ENCODE measurements around the gene CHST8. TPM values are rescaled to one million over a fixed set of nuclear protein-coding genes. Genes with fewer than 3 reads are reported as not detected.
"Not testable (repeated sequence)": the region's sequence is repeated elsewhere in the genome, so short reads cannot be mapped to it uniquely, and the experiment has no call there.

The CHST8 gene
- total RNA-seq, 1 donor from 2014 or later, result not detected

- H3K4me3 ChIP-seq (ENCODE audit: low read length in 3 of 3), result no peak overlapping the region
- H3K4me1 ChIP-seq (ENCODE audit: control insufficient read depth in 3 of 3, insufficient read depth in 3 of 3, low read length in 3 of 3), result no peaks in the 10 kb centered on the region
- H3K27me3 ChIP-seq (ENCODE audit: control insufficient read depth in 3 of 3, insufficient read depth in 3 of 3, low read length in 3 of 3), result peaks cover 0 to 5% (median 0%) of the 10 kb centered on the region in 3 donors
- H3K9ac ChIP-seq (ENCODE audit: low read depth in 1 of 3, low read length in 3 of 3), result no peak overlapping the region
- no peaks in the 10 kb centered on the region for H3K9me3 ChIP-seq (ENCODE audit: control insufficient read depth in 3 of 3, low read length in 3 of 3)
- no peaks in the 10 kb centered on the region for H3K36me3 ChIP-seq (ENCODE audit: control insufficient read depth in 3 of 3, insufficient read depth in 3 of 3, low read length in 3 of 3)
- H3K27ac ChIP-seq (ENCODE audit: low read depth, low read length), result no peak overlapping the region
These were observed 33.2 kb downstream of the CHST8 start for GRCh38 chr19:33654840-33655508.

GRCh38 chr19:33659835-33660234, 38.1 kb downstream of the CHST8 start:
- Histone ChIP-seq H3K4me1 (ENCODE audit: control insufficient read depth in 3 of 3, insufficient read depth in 3 of 3, low read length in 3 of 3) (no peaks in the 10 kb centered on the region), H3K36me3 (ENCODE audit: control insufficient read depth in 3 of 3, insufficient read depth in 3 of 3, low read length in 3 of 3) (no peaks in the 10 kb centered on the region), H3K27ac (ENCODE audit: low read depth, low read length) (no peak overlapping the region), H3K9ac (ENCODE audit: low read depth in 1 of 3, low read length in 3 of 3) (no peak overlapping the region), H3K27me3 (ENCODE audit: control insufficient read depth in 3 of 3, insufficient read depth in 3 of 3, low read length in 3 of 3) (peaks cover 0 to 10% (median 5%) of the 10 kb centered on the region in 3 donors), H3K4me3 (ENCODE audit: low read length in 3 of 3) (no peak overlapping the region), H3K9me3 (ENCODE audit: control insufficient read depth in 3 of 3, low read length in 3 of 3) (no peaks in the 10 kb centered on the region)

- peaks cover 0 to 9% (median 5%) of the 10 kb centered on the region in 3 donors for H3K27me3 ChIP-seq (ENCODE audit: control insufficient read depth in 3 of 3, insufficient read depth in 3 of 3, low read length in 3 of 3)
- H3K9ac ChIP-seq (ENCODE audit: low read depth in 1 of 3, low read length in 3 of 3), result no peak overlapping the region
- no peaks in the 10 kb centered on the region for H3K36me3 ChIP-seq (ENCODE audit: control insufficient read depth in 3 of 3, insufficient read depth in 3 of 3, low read length in 3 of 3)
- H3K4me3 ChIP-seq (ENCODE audit: low read length in 3 of 3), result no peak overlapping the region
- no peak overlapping the region for H3K27ac ChIP-seq (ENCODE audit: low read depth, low read length)
- H3K9me3 ChIP-seq (ENCODE audit: control insufficient read depth in 3 of 3, low read length in 3 of 3), result no peaks in the 10 kb centered on the region
- no peaks in the 10 kb centered on the region for H3K4me1 ChIP-seq (ENCODE audit: control insufficient read depth in 3 of 3, insufficient read depth in 3 of 3, low read length in 3 of 3)
These were observed 38.8 kb downstream of the CHST8 start for GRCh38 chr19:33660410-33661124.

- H3K27ac ChIP-seq (ENCODE audit: low read depth, low read length), result no peak overlapping the region
- H3K9ac ChIP-seq (ENCODE audit: low read depth in 1 of 3, low read length in 3 of 3), result no peak overlapping the region
- no peaks in the 10 kb centered on the region for H3K36me3 ChIP-seq (ENCODE audit: control insufficient read depth in 3 of 3, insufficient read depth in 3 of 3, low read length in 3 of 3)
- H3K4me3 ChIP-seq (ENCODE audit: low read length in 3 of 3), result no peak overlapping the region
- H3K4me1 ChIP-seq (ENCODE audit: control insufficient read depth in 3 of 3, insufficient read depth in 3 of 3, low read length in 3 of 3), result no peaks in the 10 kb centered on the region
- no peaks in the 10 kb centered on the region for H3K9me3 ChIP-seq (ENCODE audit: control insufficient read depth in 3 of 3, low read length in 3 of 3)
- H3K27me3 ChIP-seq (ENCODE audit: control insufficient read depth in 3 of 3, insufficient read depth in 3 of 3, low read length in 3 of 3), result peaks cover 0 to 10% (median 5%) of the 10 kb centered on the region in 3 donors
These were observed 39.6 kb downstream of the CHST8 start for GRCh38 chr19:33661336-33661735.

GRCh38 chr19:33662391-33663092, 40.8 kb downstream of the CHST8 start:
- Histone ChIP-seq H3K36me3 (ENCODE audit: control insufficient read depth in 3 of 3, insufficient read depth in 3 of 3, low read length in 3 of 3) (no peaks in the 10 kb centered on the region), H3K9me3 (ENCODE audit: control insufficient read depth in 3 of 3, low read length in 3 of 3) (no peaks in the 10 kb centered on the region), H3K4me1 (ENCODE audit: control insufficient read depth in 3 of 3, insufficient read depth in 3 of 3, low read length in 3 of 3) (no peaks in the 10 kb centered on the region), H3K4me3 (ENCODE audit: low read length in 3 of 3) (no peak overlapping the region), H3K9ac (ENCODE audit: low read depth in 1 of 3, low read length in 3 of 3) (no peak overlapping the region), H3K27ac (ENCODE audit: low read depth, low read length) (no peak overlapping the region), H3K27me3 (ENCODE audit: control insufficient read depth in 3 of 3, insufficient read depth in 3 of 3, low read length in 3 of 3) (peaks cover 0 to 17% (median 5%) of the 10 kb centered on the region in 3 donors)

- H3K27ac ChIP-seq (ENCODE audit: low read depth, low read length); H3K9me3 ChIP-seq (ENCODE audit: control insufficient read depth in 3 of 3, low read length in 3 of 3); H3K36me3 ChIP-seq (ENCODE audit: control insufficient read depth in 3 of 3, insufficient read depth in 3 of 3, low read length in 3 of 3); H3K4me1 ChIP-seq (ENCODE audit: control insufficient read depth in 3 of 3, insufficient read depth in 3 of 3, low read length in 3 of 3); H3K4me3 ChIP-seq (ENCODE audit: low read length in 3 of 3); H3K9ac ChIP-seq (ENCODE audit: low read depth in 1 of 3, low read length in 3 of 3): not testable (repeated sequence)
- H3K27me3 ChIP-seq (ENCODE audit: control insufficient read depth in 3 of 3, insufficient read depth in 3 of 3, low read length in 3 of 3), result peaks cover 2 to 17% (median 5%) of the 10 kb centered on the region in 3 donors
These were observed 41.6 kb downstream of the CHST8 start for GRCh38 chr19:33663316-33663715.

GRCh38 chr19:33664744-33665143, 43.0 kb downstream of the CHST8 start:
- Histone ChIP-seq H3K9me3 (ENCODE audit: control insufficient read depth in 3 of 3, low read length in 3 of 3) (no peaks in the 10 kb centered on the region), H3K4me3 (ENCODE audit: low read length in 3 of 3) (no peak overlapping the region), H3K4me1 (ENCODE audit: control insufficient read depth in 3 of 3, insufficient read depth in 3 of 3, low read length in 3 of 3) (no peaks in the 10 kb centered on the region), H3K27ac (ENCODE audit: low read depth, low read length) (no peak overlapping the region), H3K36me3 (ENCODE audit: control insufficient read depth in 3 of 3, insufficient read depth in 3 of 3, low read length in 3 of 3) (no peaks in the 10 kb centered on the region), H3K27me3 (ENCODE audit: control insufficient read depth in 3 of 3, insufficient read depth in 3 of 3, low read length in 3 of 3) (peaks cover 2 to 17% (median 5%) of the 10 kb centered on the region in 3 donors), H3K9ac (ENCODE audit: low read depth in 1 of 3, low read length in 3 of 3) (no peak overlapping the region)

GRCh38 chr19:33665776-33666595, 44.2 kb downstream of the CHST8 start:
- H3K4me3 ChIP-seq (ENCODE audit: low read length in 3 of 3), result no peak overlapping the region
- H3K4me1 ChIP-seq (ENCODE audit: control insufficient read depth in 3 of 3, insufficient read depth in 3 of 3, low read length in 3 of 3), result no peaks in the 10 kb centered on the region
- H3K27ac ChIP-seq (ENCODE audit: low read depth, low read length), result no peak overlapping the region
- no peak overlapping the region for H3K9ac ChIP-seq (ENCODE audit: low read depth in 1 of 3, low read length in 3 of 3)
- no peaks in the 10 kb centered on the region for H3K9me3 ChIP-seq (ENCODE audit: control insufficient read depth in 3 of 3, low read length in 3 of 3)
- H3K36me3 ChIP-seq (ENCODE audit: control insufficient read depth in 3 of 3, insufficient read depth in 3 of 3, low read length in 3 of 3), result no peaks in the 10 kb centered on the region
- peaks cover 5 to 19% (median 6%) of the 10 kb centered on the region in 3 donors for H3K27me3 ChIP-seq (ENCODE audit: control insufficient read depth in 3 of 3, insufficient read depth in 3 of 3, low read length in 3 of 3)

- Histone ChIP-seq H3K4me1 (ENCODE audit: control insufficient read depth in 3 of 3, insufficient read depth in 3 of 3, low read length in 3 of 3) (no peaks in the 10 kb centered on the region), H3K9me3 (ENCODE audit: control insufficient read depth in 3 of 3, low read length in 3 of 3) (no peaks in the 10 kb centered on the region), H3K36me3 (ENCODE audit: control insufficient read depth in 3 of 3, insufficient read depth in 3 of 3, low read length in 3 of 3) (no peaks in the 10 kb centered on the region), H3K9ac (ENCODE audit: low read depth in 1 of 3, low read length in 3 of 3) (no peak overlapping the region), H3K4me3 (ENCODE audit: low read length in 3 of 3) (no peak overlapping the region), H3K27ac (ENCODE audit: low read depth, low read length) (no peak overlapping the region), H3K27me3 (ENCODE audit: control insufficient read depth in 3 of 3, insufficient read depth in 3 of 3, low read length in 3 of 3) (peaks cover 4 to 19% (median 6%) of the 10 kb centered on the region in 3 donors)
These were observed 45.4 kb downstream of the CHST8 start for GRCh38 chr19:33667141-33667650.

Measured in skeletal muscle tissue (tissue), 4 donors.